ENCODE results near the gene ZNF341. TPM values are rescaled to one million over a fixed set of nuclear protein-coding genes. Genes with fewer than 3 reads are reported as not detected.
"Not testable (repeated sequence)": the region's sequence is repeated elsewhere in the genome, so short reads cannot be mapped to it uniquely, and the experiment has no call there.

Gene ZNF341
- total and polyA plus RNA-seq, 2 donors (not counting 1 experiment from before 2014, with no cell fraction given), result 9.1 to 10.9 TPM

GRCh38 chr20:33697129-33697528, 34.7 kb upstream of the ZNF341 start:
- DNase-seq, result no peak
- Histone ChIP-seq H3K27ac (ENCODE audit: low read length in 2 of 2) (no peak overlapping the region), H2AFZ (ENCODE audit: insufficient read depth, low read depth, low read length, poor library complexity, severe bottlenecking) (no peak overlapping the region), H3K4me3 (ENCODE audit: control extremely low read depth in 1 of 5, extremely low read depth in 1 of 5, insufficient read depth in 1 of 5, low read depth in 2 of 5, low read length in 4 of 5) (no peak overlapping the region), H4K20me1 (ENCODE audit: control insufficient read depth, insufficient read depth, low read length, poor library complexity, severe bottlenecking) (no peaks in the 10 kb centered on the region), H3K36me3 (replicated peaks in 1 of 2; ENCODE audit: control extremely low read depth in 1 of 2, control insufficient read depth in 1 of 2, extremely low read depth in 1 of 2, insufficient read depth in 2 of 2, low read length in 1 of 2) (no peaks in the 10 kb centered on the region), H3K9me3 (ENCODE audit: control extremely low read depth in 1 of 3, control insufficient read depth in 2 of 3, insufficient read depth in 1 of 3, low read length in 2 of 3) (peaks cover 0 to 19% (median 0%) of the 10 kb centered on the region in 3 donors), H3K79me2 (ENCODE audit: control insufficient read depth, insufficient read depth, low read length) (no peaks in the 10 kb centered on the region), H3K4me1 (ENCODE audit: control insufficient read depth in 2 of 2, insufficient read depth in 2 of 2, low read length in 2 of 2) (no peaks in the 10 kb centered on the region), H3K27me3 (replicated peaks in 1 of 4; ENCODE audit: control extremely low read depth in 1 of 4, control insufficient read depth in 3 of 4, insufficient read depth in 4 of 4, low read length in 3 of 4) (no peaks in the 10 kb centered on the region), H3K9ac (ENCODE audit: low read length) (no peak overlapping the region), H3K4me2 (replicated peaks; ENCODE audit: low read depth, low read length, poor library complexity, severe bottlenecking) (no peak overlapping the region)
- WGBS (ENCODE audit: insufficient coverage), result 89% methylated on average over 7 of the region's 8 CpGs
- intact Hi-C loops (cut with micrococcal nuclease), result no loop called here
- Mint-ChIP-seq H3K9me3 (ENCODE audit: insufficient read depth) (no peaks in the 10 kb centered on the region), H3K27me3 (no peaks in the 10 kb centered on the region), H3K27ac (no peak overlapping the region), H3K4me1 (no peaks in the 10 kb centered on the region), H3K4me3 (no peak overlapping the region)
- ChIA-PET POLR2A (no interaction called here), CTCF (no interaction called here)
- ATAC-seq (ENCODE audit: low read depth), result no peak
- TF ChIP-seq CTCF (IDR thresholded peaks at IDR 0.05), result no peak
- TF ChIP-seq EZH2 (IDR thresholded peaks at IDR 0.05; ENCODE audit: borderline replicate concordance, insufficient read depth, low read depth, low read length, poor library complexity, severe bottlenecking), result no peak

GRCh38 chr20:33698966-33699365, 32.8 kb upstream of the ZNF341 start:
- H3K4me3 ChIP-seq (ENCODE audit: control extremely low read depth in 1 of 5, extremely low read depth in 1 of 5, insufficient read depth in 1 of 5, low read depth in 2 of 5, low read length in 4 of 5); H3K27ac ChIP-seq (ENCODE audit: low read length in 2 of 2); H4K20me1 ChIP-seq (ENCODE audit: control insufficient read depth, insufficient read depth, low read length, poor library complexity, severe bottlenecking); H2AFZ ChIP-seq (ENCODE audit: insufficient read depth, low read depth, low read length, poor library complexity, severe bottlenecking); H3K36me3 ChIP-seq (replicated peaks in 1 of 2; ENCODE audit: control extremely low read depth in 1 of 2, control insufficient read depth in 1 of 2, extremely low read depth in 1 of 2, insufficient read depth in 2 of 2, low read length in 1 of 2); H3K4me1 Mint-ChIP-seq; intact Hi-C loops (cut with micrococcal nuclease); POLR2A ChIA-PET; H3K9ac ChIP-seq (ENCODE audit: low read length); H3K27me3 Mint-ChIP-seq; DNase-seq; CTCF ChIA-PET; H3K4me1 ChIP-seq (ENCODE audit: control insufficient read depth in 2 of 2, insufficient read depth in 2 of 2, low read length in 2 of 2); ATAC-seq (ENCODE audit: low read depth); H3K4me2 ChIP-seq (replicated peaks; ENCODE audit: low read depth, low read length, poor library complexity, severe bottlenecking); H3K27ac Mint-ChIP-seq; H3K4me3 Mint-ChIP-seq; H3K9me3 Mint-ChIP-seq (ENCODE audit: insufficient read depth); H3K79me2 ChIP-seq (ENCODE audit: control insufficient read depth, insufficient read depth, low read length); H3K27me3 ChIP-seq (replicated peaks in 1 of 4; ENCODE audit: control extremely low read depth in 1 of 4, control insufficient read depth in 3 of 4, insufficient read depth in 4 of 4, low read length in 3 of 4): not testable (repeated sequence)
- 100% methylated on average over 8 of the region's 27 CpGs for WGBS (ENCODE audit: insufficient coverage)
- peaks cover 0 to 19% (median 0%) of the 10 kb centered on the region in 3 donors for H3K9me3 ChIP-seq (ENCODE audit: control extremely low read depth in 1 of 3, control insufficient read depth in 2 of 3, insufficient read depth in 1 of 3, low read length in 2 of 3)

- H3K27ac Mint-ChIP-seq; H3K9ac ChIP-seq (ENCODE audit: low read length); CTCF ChIA-PET; H3K27ac ChIP-seq (ENCODE audit: low read length in 2 of 2); intact Hi-C loops (cut with micrococcal nuclease); DNase-seq; H3K79me2 ChIP-seq (ENCODE audit: control insufficient read depth, insufficient read depth, low read length); H3K4me1 ChIP-seq (ENCODE audit: control insufficient read depth in 2 of 2, insufficient read depth in 2 of 2, low read length in 2 of 2); H3K9me3 Mint-ChIP-seq (ENCODE audit: insufficient read depth); POLR2A ChIA-PET; ATAC-seq (ENCODE audit: low read depth); H3K4me3 Mint-ChIP-seq; H3K36me3 ChIP-seq (replicated peaks in 1 of 2; ENCODE audit: control extremely low read depth in 1 of 2, control insufficient read depth in 1 of 2, extremely low read depth in 1 of 2, insufficient read depth in 2 of 2, low read length in 1 of 2); H3K4me2 ChIP-seq (replicated peaks; ENCODE audit: low read depth, low read length, poor library complexity, severe bottlenecking); H3K4me3 ChIP-seq (ENCODE audit: control extremely low read depth in 1 of 5, extremely low read depth in 1 of 5, insufficient read depth in 1 of 5, low read depth in 2 of 5, low read length in 4 of 5); H4K20me1 ChIP-seq (ENCODE audit: control insufficient read depth, insufficient read depth, low read length, poor library complexity, severe bottlenecking); H3K27me3 Mint-ChIP-seq; H3K27me3 ChIP-seq (replicated peaks in 1 of 4; ENCODE audit: control extremely low read depth in 1 of 4, control insufficient read depth in 3 of 4, insufficient read depth in 4 of 4, low read length in 3 of 4); H3K4me1 Mint-ChIP-seq; H2AFZ ChIP-seq (ENCODE audit: insufficient read depth, low read depth, low read length, poor library complexity, severe bottlenecking): not testable (repeated sequence)
- WGBS (ENCODE audit: insufficient coverage), result 98% methylated on average over 42 of the region's 45 CpGs
- peaks cover 0 to 19% (median 0%) of the 10 kb centered on the region in 3 donors for H3K9me3 ChIP-seq (ENCODE audit: control extremely low read depth in 1 of 3, control insufficient read depth in 2 of 3, insufficient read depth in 1 of 3, low read length in 2 of 3)
These were observed 30.9 kb upstream of the ZNF341 start for GRCh38 chr20:33700696-33701441.
